Naive thymus-derived CD4-positive, alpha-beta T cell (primary cell): ENCODE results near the gene EOLA2. TPM values are rescaled to one million over a fixed set of nuclear protein-coding genes. Genes with fewer than 3 reads are reported as not detected.
"Not testable (repeated sequence)": the region's sequence is repeated elsewhere in the genome, so short reads cannot be mapped to it uniquely, and the experiment has no call there.

Experiments used
- ATAC-seq: fragments of 150-1000 bp; cut with Tn5 transposase; 2 replicates; pipeline ENCODE4 v1.10.0; 2021; ENCODE audit warnings: mild to moderate bottlenecking, moderate library complexity
- CTCF ChIA-PET: fragments of 350-600 bp; sonication (Branson Sonifier 250); formaldehyde crosslinking; loops from one replicate; lab custom pipeline; 2021; ENCODE audit warnings: antibody characterized with exemption; lab: Charles Lee
- POLR2A ChIA-PET: fragments of 350-600 bp; sonication (Branson Sonifier 250); formaldehyde crosslinking; loops from one replicate; lab custom pipeline; 2021; ENCODE audit warnings: antibody characterized with exemption, inconsistent platforms; lab: Charles Lee
- DNase-seq, 9 donors: peaks; one replicate each; pipeline versions ENCODE4 v3.0.0 to v3.0.0-alpha.2; 2020 to 2022; ENCODE audit warnings: mixed read lengths in 1 of 9
- H3K27ac ChIP-seq: one replicate; pipeline ENCODE4 v1.7.0; 2013; ENCODE audit warnings: mild to moderate bottlenecking, low read depth, low read length, moderate library complexity
- H3K27me3 ChIP-seq, 2 donors: one replicate each; pipeline ENCODE4 v1.7.0; 2013; ENCODE audit warnings: low read length in 2 of 2, mild to moderate bottlenecking in 2 of 2, moderate library complexity in 2 of 2; ENCODE audit not compliant: control insufficient read depth in 2 of 2, insufficient read depth in 2 of 2
- H3K36me3 ChIP-seq, 3 experiments: 1 replicate in 2 of 3; 2 replicates in 1 of 3; pipeline ENCODE4 v1.7.0; 2013; ENCODE audit warnings: low read length in 3 of 3, mild to moderate bottlenecking in 3 of 3, moderate library complexity in 1 of 3; ENCODE audit not compliant: insufficient read depth in 3 of 3, control insufficient read depth in 2 of 3
- H3K4me1 ChIP-seq, 2 donors: one replicate each; pipeline ENCODE4 v1.7.0; 2013; ENCODE audit warnings: low read length in 2 of 2, mild to moderate bottlenecking in 2 of 2, moderate library complexity in 1 of 2; ENCODE audit not compliant: control insufficient read depth in 2 of 2, insufficient read depth in 2 of 2
- H3K4me3 ChIP-seq: 2 replicates; pipeline ENCODE4 v1.7.0; 2013; ENCODE audit warnings: mild to moderate bottlenecking, low read length
- H3K9me3 ChIP-seq, 3 experiments: 1 replicate in 2 of 3; 2 replicates in 1 of 3; pipeline ENCODE4 v1.7.0; 2013; ENCODE audit warnings: low read length in 3 of 3; ENCODE audit not compliant: control insufficient read depth in 2 of 3
- H3K27ac Mint-ChIP-seq, 9 donors: one replicate each; pipeline ENCODE4 v1.8.0; 2020 to 2022; ENCODE audit warnings: mixed read lengths in 9 of 9, mild to moderate bottlenecking in 8 of 9, moderate library complexity in 5 of 9, inconsistent platforms in 2 of 9
- H3K27me3 Mint-ChIP-seq, 5 donors: one replicate each; pipeline ENCODE4 v1.8.0; 2021 to 2022; ENCODE audit warnings: mixed read lengths in 5 of 5, mild to moderate bottlenecking in 1 of 5
- H3K36me3 Mint-ChIP-seq, 5 donors: one replicate each; pipeline ENCODE4 v1.8.0; 2020 to 2022; ENCODE audit warnings: mixed read lengths in 5 of 5, mild to moderate bottlenecking in 3 of 5, inconsistent platforms in 1 of 5
- H3K4me1 Mint-ChIP-seq, 7 donors: one replicate each; pipeline ENCODE4 v1.8.0; 2020 to 2022; ENCODE audit warnings: mixed read lengths in 7 of 7, mild to moderate bottlenecking in 3 of 7, inconsistent platforms in 1 of 7
- H3K4me3 Mint-ChIP-seq, 10 donors: one replicate each; pipeline ENCODE4 v1.8.0; 2020 to 2022; ENCODE audit warnings: mild to moderate bottlenecking in 10 of 10, mixed read lengths in 10 of 10, moderate library complexity in 6 of 10, inconsistent platforms in 2 of 10
- H3K9me3 Mint-ChIP-seq, 11 donors: one replicate each; pipeline ENCODE4 v1.8.0; 2020 to 2022; ENCODE audit warnings: mixed read lengths in 11 of 11, mild to moderate bottlenecking in 4 of 11, inconsistent platforms in 1 of 11, moderate library complexity in 1 of 11
- intact Hi-C, 2 donors: fragments of 100-400 bp; cut with micrococcal nuclease; formaldehyde crosslinking; loops; one replicate each; pipeline ENCODE4 v1.15.1; 2023
- polyA plus RNA-seq, 2 donors: library from polyadenylated mRNA; unstranded; fragments of 300-500 nt; fragmentation: Illumina TruSeq; gene quantifications; one replicate each; pipeline ENCODE4 v1.2.3, GENCODE V29; 2021
- total RNA-seq, 6 experiments: library from RNA in 5 of 6; stranded (reverse) in 5 of 6; gene quantifications; 1 replicate in 5 of 6; 2 replicates in 1 of 6; pipeline ENCODE4 v1.2.3 and lab custom pipeline; 2021 to 2026

The EOLA2 gene
- total and polyA plus RNA-seq, 7 experiments from 2014 or later = 23.3 to 59.1 (median 45.3) TPM

DNA sequence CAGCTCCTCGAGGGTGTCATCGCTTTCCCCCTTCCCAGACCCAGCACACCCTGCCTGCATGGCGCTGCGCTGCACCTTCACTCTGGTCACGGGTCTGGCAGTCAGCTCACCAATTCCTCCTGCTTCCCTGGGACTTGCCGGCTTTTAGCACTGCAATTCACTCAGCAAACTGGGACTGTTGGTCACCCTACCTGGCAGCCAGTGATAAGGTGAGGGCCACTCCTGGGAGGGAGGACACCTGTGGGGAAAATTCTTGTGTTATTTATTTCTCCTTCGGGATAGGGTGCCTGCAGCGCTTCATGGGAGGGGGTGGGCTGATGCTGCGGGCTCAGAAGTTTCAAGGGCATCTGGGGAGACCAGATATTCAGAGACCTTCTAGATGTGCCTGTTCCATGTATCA is 7.5 kb upstream of the EOLA2 start:
- H3K9me3 ChIP-seq, DNase-seq, H3K36me3 Mint-ChIP-seq, POLR2A ChIA-PET, ATAC-seq, CTCF ChIA-PET, H3K9me3 Mint-ChIP-seq, H3K4me3 ChIP-seq, H3K27me3 Mint-ChIP-seq, H3K27me3 ChIP-seq, H3K27ac ChIP-seq, H3K27ac Mint-ChIP-seq, H3K4me1 ChIP-seq, H3K4me3 Mint-ChIP-seq: not testable (repeated sequence)
- peaks cover 0 to 13% (median 0%) of the 10 kb centered on the region in 7 donors for H3K4me1 Mint-ChIP-seq
- intact Hi-C loops = loop anchor here in 1 of 2 donors (10.0 kb wide), 1 partner anchor 1039 kb away; the partner anchor contains the start of gene HMGB3
- H3K36me3 ChIP-seq = peaks cover 0 to 14% (median 3%) of the 10 kb centered on the region in 3 experiments

DNA sequence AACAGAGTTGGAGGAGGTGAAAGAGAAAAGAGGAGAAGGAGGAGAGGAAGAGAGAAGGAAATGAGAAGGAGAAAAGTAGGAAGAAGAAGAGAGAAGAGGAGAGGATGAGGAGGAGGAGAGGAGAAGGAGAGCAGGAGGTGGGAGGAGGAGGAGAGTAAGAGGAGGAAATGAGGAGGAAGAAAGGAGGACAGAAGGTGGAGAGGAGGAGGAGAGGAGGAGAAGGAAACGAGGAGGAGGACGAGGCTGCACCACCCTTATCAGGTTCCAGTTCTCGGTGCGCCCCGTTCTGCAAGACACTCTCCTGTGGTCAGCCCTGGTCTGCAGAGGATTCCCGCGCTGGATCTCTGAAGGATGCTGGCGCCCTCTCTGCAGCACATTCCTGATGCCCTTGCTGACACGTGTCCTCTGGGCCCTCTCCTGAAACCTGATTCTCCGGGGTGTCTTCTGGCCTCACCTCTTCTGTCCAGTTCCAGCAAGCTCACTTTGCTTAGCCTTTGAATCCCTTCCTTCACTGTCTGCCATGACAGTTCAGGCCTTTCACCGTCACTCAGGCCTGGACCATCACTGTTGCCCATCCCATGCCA is 6.9 kb upstream of the EOLA2 start:
- H3K4me3 ChIP-seq, CTCF ChIA-PET, H3K27me3 Mint-ChIP-seq, H3K4me1 ChIP-seq, ATAC-seq, H3K27me3 ChIP-seq, POLR2A ChIA-PET, DNase-seq, H3K4me3 Mint-ChIP-seq, H3K9me3 ChIP-seq, H3K27ac ChIP-seq, H3K9me3 Mint-ChIP-seq, H3K36me3 Mint-ChIP-seq: not testable (repeated sequence)
- Mint-ChIP-seq H3K27ac (peak overlapping the region in 2 of 9 donors; percentile 59 to 77), H3K4me1 (peaks cover 0 to 13% (median 0%) of the 10 kb centered on the region in 7 donors)
- intact Hi-C loops = loop anchor here in 1 of 2 donors (10.0 kb wide), 1 partner anchor 1040 kb away; the partner anchor contains the start of gene HMGB3
- H3K36me3 ChIP-seq = peaks cover 0 to 14% (median 3%) of the 10 kb centered on the region in 3 experiments

DNA sequence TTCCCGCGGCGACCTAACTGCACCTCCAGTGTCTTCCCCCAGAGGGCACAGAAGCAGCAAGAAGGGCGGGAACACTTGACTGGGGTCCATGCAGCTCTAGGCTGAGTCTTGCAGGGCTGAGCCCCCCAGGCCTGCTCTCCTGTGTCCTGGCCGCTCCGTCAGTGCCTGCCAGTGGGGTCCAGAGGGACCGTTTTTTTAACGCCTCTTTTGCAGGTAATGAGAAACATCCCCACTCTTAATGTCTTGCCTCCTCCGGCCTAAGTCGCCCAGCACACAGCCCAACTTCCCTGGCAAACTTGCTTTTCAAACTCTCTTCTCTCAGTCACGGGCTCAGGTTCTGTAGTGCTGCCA is 2.4 kb upstream of the EOLA2 start:
- H3K4me3 ChIP-seq, H3K27me3 ChIP-seq, DNase-seq, H3K9me3 ChIP-seq, H3K36me3 Mint-ChIP-seq, H3K36me3 ChIP-seq, H3K27ac ChIP-seq, ATAC-seq, H3K9me3 Mint-ChIP-seq, H3K27me3 Mint-ChIP-seq, H3K4me1 ChIP-seq: not testable (repeated sequence)
- peaks cover 0 to 12% (median 0%) of the 10 kb centered on the region in 7 donors for H3K4me1 Mint-ChIP-seq
- ChIA-PET CTCF (interaction anchor here (2.3 kb wide), 1 partner anchor 401 kb away, joined by 15 read pairs; the partner anchor contains the start of gene EOLA1), POLR2A (interaction anchor here (0.7 to 3.4 kb wide), 7 partner anchors 25 to 752 kb away, joined by 3 to 35 read pairs (median 8); partner anchors contain the start of genes EOLA1, IDS, MTM1 and MTMR1)
- intact Hi-C loops = loop anchor here in 1 of 2 donors (10.0 kb wide), 1 partner anchor 1044 kb away; the partner anchor contains the start of gene HMGB3
- peak overlapping the region; percentile 82 to 96 (median 90) for H3K4me3 Mint-ChIP-seq
- H3K27ac Mint-ChIP-seq = peak overlapping the region; percentile 87 to 98 (median 92)

DNA sequence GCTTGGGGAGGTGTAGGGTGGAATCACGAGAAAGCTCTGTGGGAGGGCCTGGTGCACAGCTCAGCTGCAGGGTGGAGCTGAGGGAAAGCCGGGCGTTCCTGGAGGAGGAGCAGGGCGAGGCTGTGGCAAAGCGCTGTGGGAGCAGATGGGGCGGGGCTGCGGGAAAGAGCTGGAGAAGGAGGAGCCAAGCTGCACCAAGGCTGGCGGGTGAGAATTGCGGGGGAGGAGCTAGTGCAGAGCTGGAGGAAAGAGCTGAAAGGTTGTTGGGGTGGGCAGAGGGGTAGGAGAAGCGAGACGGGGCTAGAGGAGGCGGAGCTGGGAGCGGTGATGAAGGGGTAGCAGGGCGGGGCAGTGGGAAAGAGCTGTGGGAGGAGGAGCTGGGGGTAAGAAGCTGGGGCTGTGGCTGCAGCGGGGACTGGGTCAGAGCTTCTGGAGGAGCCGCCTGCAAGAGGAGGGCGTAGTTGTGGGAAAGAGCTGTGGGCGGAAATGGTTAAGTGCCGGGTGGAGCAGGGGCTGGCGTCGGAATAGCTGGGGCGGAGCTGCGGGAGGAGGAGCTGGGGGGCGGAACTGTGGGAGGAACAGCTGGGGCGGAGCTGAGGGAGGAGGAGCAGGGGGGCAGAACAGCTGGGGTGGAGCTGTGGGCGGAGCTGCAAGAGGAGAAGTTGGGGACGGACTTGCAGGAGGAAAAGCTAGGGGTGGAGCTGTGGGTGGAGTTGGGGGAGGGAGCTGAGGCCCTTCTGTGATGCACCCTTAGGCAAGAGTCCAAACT is 1.8 kb upstream of the EOLA2 start:
- Mint-ChIP-seq H3K36me3 (peaks cover 0 to 3% (median 0%) of the 10 kb centered on the region in 5 donors), H3K27ac (peak overlapping the region; percentile 87 to 98 (median 92)), H3K27me3 (no peaks in the 10 kb centered on the region), H3K9me3 (peaks cover 0 to 1% (median 0%) of the 10 kb centered on the region in 11 donors), H3K4me1 (peaks cover 0 to 12% (median 0%) of the 10 kb centered on the region in 7 donors), H3K4me3 (peak overlapping the region; percentile 82 to 96 (median 90))
- intact Hi-C loops = loop anchor here in 1 of 2 donors (10.0 kb wide), 6 partner anchors 305 to 1045 kb away; partner anchors contain the start of genes HMGB3, IDS, MAMLD1 and MTM1
- H3K27ac ChIP-seq = peak overlapping the region; percentile 84
- peak; percentile 71 to 94 (median 91) for DNase-seq
- H3K4me1 ChIP-seq = peaks cover 5% of the 10 kb centered on the region in 2 donors
- H3K27me3 ChIP-seq = no peaks in the 10 kb centered on the region
- ChIA-PET CTCF (interaction anchor here (1.9 to 2.3 kb wide), 2 partner anchors 400 to 753 kb away, joined by 5 to 15 read pairs; partner anchors contain the start of genes EOLA1 and MTMR1), POLR2A (interaction anchor here (0.5 to 3.4 kb wide), 10 partner anchors 24 to 777 kb away, joined by 3 to 35 read pairs (median 4); partner anchors contain the start of genes EOLA1, IDS, MTM1 and MTMR1)
- no peaks in the 10 kb centered on the region for H3K9me3 ChIP-seq
- ATAC-seq = peak; percentile 68
- peaks cover 0 to 10% (median 3%) of the 10 kb centered on the region in 3 experiments for H3K36me3 ChIP-seq
- peak overlapping the region; percentile 63 for H3K4me3 ChIP-seq

DNA sequence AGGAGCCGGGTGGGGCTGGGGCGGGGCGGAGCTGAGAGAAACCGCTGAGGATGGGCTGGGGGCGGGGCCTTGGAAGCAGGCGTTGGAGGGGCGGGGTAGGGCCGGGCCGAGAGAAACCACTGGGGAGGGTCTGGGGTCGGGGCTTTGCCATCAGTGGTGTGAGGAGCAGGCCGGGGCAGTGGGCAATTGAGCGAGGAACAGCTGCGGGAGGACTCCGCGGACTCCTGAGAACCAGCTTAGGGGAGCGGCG is 1.3 kb upstream of the EOLA2 start:
- intact Hi-C loops = loop anchor here in 1 of 2 donors (10.0 kb wide), 5 partner anchors 305 to 755 kb away; partner anchors contain the start of genes IDS, MAMLD1, MTM1 and MTMR1
- CTCF ChIA-PET = interaction anchor here (1.9 to 2.3 kb wide), 2 partner anchors 400 to 754 kb away, joined by 5 to 15 read pairs; partner anchors contain the start of genes EOLA1 and MTMR1

More for the DNA sequence above, 1.3 kb upstream of the EOLA2 start:
- Mint-ChIP-seq H3K4me1 (peaks cover 0 to 12% (median 0%) of the 10 kb centered on the region in 7 donors), H3K36me3 (peaks cover 0 to 3% (median 0%) of the 10 kb centered on the region in 5 donors), H3K9me3 (peaks cover 0 to 1% (median 0%) of the 10 kb centered on the region in 11 donors), H3K4me3 (peak overlapping the region; percentile 82 to 96 (median 90)), H3K27ac (peak overlapping the region; percentile 87 to 98 (median 92)), H3K27me3 (no peaks in the 10 kb centered on the region)
- Histone ChIP-seq H3K4me1 (peaks cover 5% of the 10 kb centered on the region in 2 donors), H3K36me3 (peaks cover 0 to 11% (median 3%) of the 10 kb centered on the region in 3 experiments), H3K27me3 (no peaks in the 10 kb centered on the region), H3K9me3 (no peaks in the 10 kb centered on the region), H3K27ac (peak overlapping the region; percentile 84), H3K4me3 (peak overlapping the region; percentile 63)
- peak in 1 of 9 donors; percentile 79 for DNase-seq
- ATAC-seq = no peak
- POLR2A ChIA-PET = interaction anchor here (0.5 to 3.4 kb wide), 8 partner anchors 24 to 777 kb away, joined by 3 to 35 read pairs (median 6); partner anchors contain the start of genes EOLA1, IDS, MTM1 and MTMR1
